Brain microvascular endothelial cell (primary cell): ENCODE results near the gene SELP.

Experiments used
- DNase-seq: peaks from one replicate; pipeline ENCODE4 v3.0.0-alpha.2; 2020
- H3K27ac ChIP-seq: fragments of 250-450 bp; sonication (Bioruptor Pico); 2 replicates; pipeline ENCODE4 v1.5.1; 2020; ENCODE audit warnings: mild to moderate bottlenecking, moderate library complexity
- H3K27me3 ChIP-seq: fragments of 250-450 bp; sonication (Bioruptor Pico); replicated peaks from 2 replicates; pipeline ENCODE4 v1.5.1; 2020; ENCODE audit warnings: mild to moderate bottlenecking
- H3K36me3 ChIP-seq: fragments of 250-450 bp; sonication (Bioruptor Pico); replicated peaks from 2 replicates; pipeline ENCODE4 v1.5.1; 2020; ENCODE audit warnings: mild to moderate bottlenecking
- H3K4me3 ChIP-seq: 2 replicates; pipeline ENCODE4 v1.5.1; 2011; ENCODE audit warnings: low read depth, mild to moderate bottlenecking, control low read depth, low read length, moderate library complexity
- CTCF ChIP-seq: IDR thresholded peaks from 2 replicates; pipeline ENCODE4 v1.5.1; 2011; ENCODE audit warnings: low read depth, mild to moderate bottlenecking, moderate library complexity, low read length, control low read depth, inconsistent platforms; ENCODE audit errors: missing control alignments
- in situ Hi-C: cut with HindIII; loops from 2 replicates; pipeline ENCODE4 v1.10.0; 2017; ENCODE audit warnings: low sequenced_read_pairs, low pct_ligation_motif_present

Gene SELP

GRCh38 chr1:169623132-169623926 lies 6.6 kb downstream of the SELP start:
- no peak for TF ChIP-seq CTCF
- Histone ChIP-seq H3K27ac (no peak overlapping the region), H3K27me3 (no peaks in the 10 kb centered on the region), H3K4me3 (no peak overlapping the region), H3K36me3 (no peaks in the 10 kb centered on the region)
- DNase-seq = no peak
- in situ Hi-C loops = no loop called here

- TF ChIP-seq CTCF = no peak
- H3K27me3 ChIP-seq = no peaks in the 10 kb centered on the region
- H3K27ac ChIP-seq = no peak overlapping the region
- H3K36me3 ChIP-seq = no peaks in the 10 kb centered on the region
- in situ Hi-C loops = no loop called here
- no peak overlapping the region for H3K4me3 ChIP-seq
- no peak for DNase-seq
These were observed 9.4 kb downstream of the SELP start for GRCh38 chr1:169620565-169620964.

- DNase-seq = no peak
- no peak overlapping the region for H3K27ac ChIP-seq
- no peak overlapping the region for H3K4me3 ChIP-seq
- in situ Hi-C loops = no loop called here
- no peaks in the 10 kb centered on the region for H3K36me3 ChIP-seq
- TF ChIP-seq CTCF = no peak
- H3K27me3 ChIP-seq = no peaks in the 10 kb centered on the region
These were observed 11.6 kb downstream of the SELP start for GRCh38 chr1:169618367-169618766.

GRCh38 chr1:169615803-169616202 lies 14.1 kb downstream of the SELP start:
- no peak overlapping the region for H3K4me3 ChIP-seq
- TF ChIP-seq CTCF = no peak
- in situ Hi-C loops = no loop called here
- no peak for DNase-seq
- no peaks in the 10 kb centered on the region for H3K36me3 ChIP-seq
- H3K27ac ChIP-seq = no peak overlapping the region
- H3K27me3 ChIP-seq = no peaks in the 10 kb centered on the region

GRCh38 chr1:169610858-169611257 lies 19.1 kb downstream of the SELP start:
- TF ChIP-seq CTCF = no peak
- no peak overlapping the region for H3K27ac ChIP-seq
- no peaks in the 10 kb centered on the region for H3K27me3 ChIP-seq
- in situ Hi-C loops = no loop called here
- H3K4me3 ChIP-seq = no peak overlapping the region
- DNase-seq = no peak
- H3K36me3 ChIP-seq = no peaks in the 10 kb centered on the region

- Histone ChIP-seq H3K27ac (no peak overlapping the region), H3K4me3 (no peak overlapping the region), H3K36me3 (no peaks in the 10 kb centered on the region), H3K27me3 (no peaks in the 10 kb centered on the region)
- DNase-seq = no peak
- no peak for TF ChIP-seq CTCF
- in situ Hi-C loops = no loop called here
These were observed 19.8 kb downstream of the SELP start for GRCh38 chr1:169610108-169610507.
